IPS DF 6.9 (cell line): ENCODE data around the gene C3orf20.

Experiments
- DNase-seq: peaks from one replicate; pipeline ENCODE4 v3.0.0-alpha.2; 2013; ENCODE audit warnings: low read depth, low spot score
- H3K27ac ChIP-seq: one replicate; pipeline ENCODE4 v1.5.1; 2013; ENCODE audit warnings: low read length, control low read depth
- H3K27me3 ChIP-seq: 2 replicates; pipeline ENCODE4 v1.6.1; 2013; ENCODE audit warnings: mild to moderate bottlenecking, low read length; ENCODE audit not compliant: control insufficient read depth, insufficient read depth
- H3K36me3 ChIP-seq: 2 replicates; pipeline ENCODE4 v1.6.1; 2013; ENCODE audit warnings: low read length; ENCODE audit not compliant: control insufficient read depth, insufficient read depth
- H3K4me1 ChIP-seq: 2 replicates; pipeline ENCODE4 v1.6.1; 2013; ENCODE audit warnings: low read length; ENCODE audit not compliant: control insufficient read depth, insufficient read depth
- H3K4me3 ChIP-seq: 2 replicates; pipeline ENCODE4 v1.5.1; 2013; ENCODE audit warnings: mild to moderate bottlenecking, low read length
- H3K9me3 ChIP-seq: 2 replicates; pipeline ENCODE4 v1.6.1; 2013; ENCODE audit warnings: low read length, inconsistent platforms; ENCODE audit not compliant: control insufficient read depth, insufficient read depth
- WGBS: extraction: QIAGEN DNeasy Blood & Tissue Kit; methylation state at CpG from one replicate; pipeline ENCODE4 v1.1.7; 2013; ENCODE audit warnings: mixed read lengths, missing lambda C conversion rate; ENCODE audit not compliant: insufficient read length, insufficient coverage; 5-methylcytosine and 5-hydroxymethylcytosine counted together

Gene C3orf20

GRCh38 chr3:14765576-14766427 is 90.9 kb downstream of the C3orf20 start:
- no CpG with 5 or more reads among the region's 9 CpGs for WGBS
- Histone ChIP-seq H3K27me3 (no peaks in the 10 kb centered on the region), H3K4me3 (no peak overlapping the region), H3K9me3 (no peaks in the 10 kb centered on the region), H3K4me1 (no peaks in the 10 kb centered on the region), H3K36me3 (no peaks in the 10 kb centered on the region), H3K27ac (no peak overlapping the region)
- no peak for DNase-seq

GRCh38 chr3:14766428-14767244 is 91.7 kb downstream of the C3orf20 start:
- WGBS = no CpG with 5 or more reads among the region's 23 CpGs
- H3K27ac ChIP-seq = no peak overlapping the region
- no peaks in the 10 kb centered on the region for H3K9me3 ChIP-seq
- no peaks in the 10 kb centered on the region for H3K36me3 ChIP-seq
- H3K4me1 ChIP-seq = no peaks in the 10 kb centered on the region
- no peak overlapping the region for H3K4me3 ChIP-seq
- H3K27me3 ChIP-seq = no peaks in the 10 kb centered on the region
- no peak for DNase-seq

- no peaks in the 10 kb centered on the region for H3K9me3 ChIP-seq
- H3K36me3 ChIP-seq = no peaks in the 10 kb centered on the region
- no CpG with 5 or more reads among the region's 9 CpGs for WGBS
- H3K4me1 ChIP-seq = no peaks in the 10 kb centered on the region
- no peak overlapping the region for H3K27ac ChIP-seq
- DNase-seq = no peak
- H3K4me3 ChIP-seq = no peak overlapping the region
- no peaks in the 10 kb centered on the region for H3K27me3 ChIP-seq
Measured at GRCh38 chr3:14767245-14768051, 92.5 kb downstream of the C3orf20 start.

GRCh38 chr3:14768182-14768790 is 93.3 kb downstream of the C3orf20 start:
- WGBS = no CpG with 5 or more reads among the region's 11 CpGs
- H3K36me3 ChIP-seq = no peaks in the 10 kb centered on the region
- no peak overlapping the region for H3K4me3 ChIP-seq
- no peak overlapping the region for H3K27ac ChIP-seq
- no peaks in the 10 kb centered on the region for H3K4me1 ChIP-seq
- DNase-seq = no peak
- no peaks in the 10 kb centered on the region for H3K9me3 ChIP-seq
- H3K27me3 ChIP-seq = no peaks in the 10 kb centered on the region

GRCh38 chr3:14768881-14769280 is 93.9 kb downstream of the C3orf20 start:
- H3K9me3 ChIP-seq = no peaks in the 10 kb centered on the region
- H3K4me1 ChIP-seq = no peaks in the 10 kb centered on the region
- H3K36me3 ChIP-seq = no peaks in the 10 kb centered on the region
- H3K4me3 ChIP-seq = no peak overlapping the region
- no peak overlapping the region for H3K27ac ChIP-seq
- no peaks in the 10 kb centered on the region for H3K27me3 ChIP-seq
- no CpG with 5 or more reads among the region's 6 CpGs for WGBS
- DNase-seq = no peak

- Histone ChIP-seq H3K27me3 (no peaks in the 10 kb centered on the region), H3K4me1 (0 out of 2 replicates have a peak, but pooled peaks cover 3% of the 10 kb centered on the region), H3K9me3 (no peaks in the 10 kb centered on the region), H3K4me3 (no peak overlapping the region), H3K36me3 (no peaks in the 10 kb centered on the region), H3K27ac (no peak overlapping the region)
- WGBS = no CpG with 5 or more reads among the region's 11 CpGs
- DNase-seq = no peak
Measured at GRCh38 chr3:14769544-14770325, 94.8 kb downstream of the C3orf20 start.

- DNase-seq = no peak
- H3K36me3 ChIP-seq = no peaks in the 10 kb centered on the region
- H3K27me3 ChIP-seq = no peaks in the 10 kb centered on the region
- no peaks in the 10 kb centered on the region for H3K9me3 ChIP-seq
- whole genome bisulfite sequencing = no CpG with 5 or more reads among the region's 7 CpGs
- H3K4me1 ChIP-seq = 0 out of 2 replicates have a peak, but pooled peaks cover 3% of the 10 kb centered on the region
- H3K27ac ChIP-seq = no peak overlapping the region
- H3K4me3 ChIP-seq = no peak overlapping the region
Measured at GRCh38 chr3:14770591-14770990, 95.7 kb downstream of the C3orf20 start.

- Histone ChIP-seq H3K4me3 (no peak overlapping the region), H3K36me3 (no peaks in the 10 kb centered on the region), H3K9me3 (no peaks in the 10 kb centered on the region), H3K4me1 (0 out of 2 replicates have a peak, but pooled peaks cover 3% of the 10 kb centered on the region), H3K27me3 (no peaks in the 10 kb centered on the region), H3K27ac (no peak overlapping the region)
- no CpG with 5 or more reads among the region's 18 CpGs for WGBS
- no peak for DNase-seq
Measured at GRCh38 chr3:14771593-14772497, 96.9 kb downstream of the C3orf20 start.
